Chondrocyte (in vitro differentiated cells): ENCODE measurements around the gene LGSN. TPM values are rescaled to one million over a fixed set of nuclear protein-coding genes. Genes with fewer than 3 reads are reported as not detected.

Source experiments
- DNase-seq: peaks from one replicate; pipeline ENCODE4 v3.0.0; 2021; ENCODE audit warnings: mixed read lengths, low spot score
- H3K27ac Mint-ChIP-seq: one replicate; pipeline ENCODE4 v1.8.0; 2021; ENCODE audit warnings: mild to moderate bottlenecking, moderate library complexity, mixed read lengths; ENCODE audit not compliant: unreplicated experiment
- H3K27me3 Mint-ChIP-seq: 2 replicates; pipeline ENCODE4 v1.8.0; 2021; ENCODE audit warnings: low read depth, mixed read lengths
- H3K36me3 Mint-ChIP-seq: 2 replicates; pipeline ENCODE4 v1.8.0; 2021; ENCODE audit warnings: low read depth, mixed read lengths
- H3K4me1 Mint-ChIP-seq: 2 replicates; pipeline ENCODE4 v1.8.0; 2021; ENCODE audit warnings: low read depth, mild to moderate bottlenecking, mixed read lengths
- H3K4me3 Mint-ChIP-seq: one replicate; pipeline ENCODE4 v1.8.0; 2021; ENCODE audit warnings: mild to moderate bottlenecking, moderate library complexity, mixed read lengths; ENCODE audit not compliant: unreplicated experiment
- H3K9me3 Mint-ChIP-seq: 2 replicates; pipeline ENCODE4 v1.8.0; 2021; ENCODE audit warnings: low read depth, mixed read lengths
- CTCF ChIP-seq: fragments of 200-600 bp; sonication (generic); IDR thresholded peaks from 2 replicates; pipeline ENCODE4 v1.5.0; 2021; ENCODE audit warnings: antibody characterized with exemption, mild to moderate bottlenecking, moderate library complexity
- total RNA-seq: library from RNA; stranded (reverse); gene quantifications from 3 replicates; pipeline ENCODE4 v1.2.1, GENCODE V29; 2021

Gene LGSN
- total RNA-seq, 1 donor from 2014 or later: 1.4 TPM

DNA sequence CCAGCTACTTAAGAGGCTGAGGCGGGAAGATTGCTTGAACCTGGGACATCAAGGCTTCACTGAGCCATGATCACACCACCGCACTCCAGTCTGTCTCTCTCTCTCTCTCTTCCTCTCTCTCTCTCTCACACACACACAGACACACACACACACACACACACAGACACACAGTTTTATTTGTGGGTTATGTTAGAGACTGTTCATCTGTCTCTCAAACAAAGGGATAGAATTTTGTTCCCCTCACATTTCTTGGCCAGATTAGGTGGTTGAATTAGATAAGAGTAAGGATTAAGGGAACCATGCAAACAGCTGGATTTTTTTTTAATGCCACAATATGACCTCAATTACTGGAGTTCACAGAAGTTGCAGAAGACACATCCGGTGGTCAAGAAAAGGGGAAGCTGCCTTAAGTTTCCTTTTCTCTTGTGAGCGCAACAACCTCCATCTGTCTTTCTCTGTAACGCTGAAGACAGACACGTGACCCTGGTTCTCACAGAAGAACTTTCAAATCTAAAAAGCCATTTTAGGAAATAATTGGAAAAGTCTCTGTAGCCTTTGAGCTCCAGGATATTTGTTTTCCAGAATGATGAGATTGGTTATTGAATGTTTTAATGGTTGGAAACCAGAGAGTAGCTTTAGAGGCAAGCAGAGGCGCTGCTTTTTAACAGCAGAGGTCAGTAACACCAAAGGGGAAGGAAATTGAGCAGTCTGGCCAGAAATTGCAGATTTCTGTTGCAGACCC lies 32.9 kb upstream of the LGSN start:
- Mint-ChIP-seq H3K9me3 (peaks cover 4% of the 10 kb centered on the region), H3K4me1 (peaks cover 17% of the 10 kb centered on the region), H3K27ac (no peak overlapping the region), H3K27me3 (no peaks in the 10 kb centered on the region), H3K36me3 (no peaks in the 10 kb centered on the region), H3K4me3 (no peak overlapping the region)
- TF ChIP-seq CTCF: peak; percentile 84
- DNase-seq: no peak

DNA sequence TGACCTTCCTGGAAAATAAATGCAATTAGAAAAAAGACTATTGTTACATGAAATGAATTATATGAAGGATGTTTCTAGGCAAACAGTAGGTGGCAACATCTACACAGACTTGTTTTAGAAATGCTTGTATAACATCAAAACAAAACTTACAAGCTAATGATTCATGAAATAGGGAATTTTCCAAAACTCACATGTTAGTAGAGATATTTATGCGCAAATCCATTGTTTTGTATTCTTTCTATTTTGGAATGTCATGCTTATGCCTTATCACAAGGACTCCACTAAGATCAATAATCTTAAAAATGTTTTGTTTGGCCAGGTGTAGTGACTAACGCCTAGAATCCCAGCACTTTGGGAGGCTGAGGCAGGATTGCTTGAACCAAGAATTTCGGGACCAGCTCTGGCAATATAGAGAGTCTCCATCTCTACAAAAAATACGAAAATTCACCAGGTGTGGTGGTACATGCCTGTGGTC lies 32.3 kb upstream of the LGSN start:
- H3K36me3 Mint-ChIP-seq: no peaks in the 10 kb centered on the region
- H3K9me3 Mint-ChIP-seq: peaks cover 4% of the 10 kb centered on the region
- H3K27ac Mint-ChIP-seq: no peak overlapping the region
- no peaks in the 10 kb centered on the region for H3K27me3 Mint-ChIP-seq
- H3K4me1 Mint-ChIP-seq: peaks cover 22% of the 10 kb centered on the region
- no peak overlapping the region for H3K4me3 Mint-ChIP-seq
- peak; percentile 80 for TF ChIP-seq CTCF
- no peak for DNase-seq

GRCh38 chr6:63349401-63349800 lies 29.6 kb upstream of the LGSN start:
- DNase-seq: no peak
- Mint-ChIP-seq H3K4me3 (no peak overlapping the region), H3K27ac (no peak overlapping the region), H3K27me3 (no peaks in the 10 kb centered on the region), H3K9me3 (peaks cover 2% of the 10 kb centered on the region), H3K36me3 (no peaks in the 10 kb centered on the region), H3K4me1 (peaks cover 22% of the 10 kb centered on the region)
- TF ChIP-seq CTCF: no peak

- H3K27me3 Mint-ChIP-seq: no peaks in the 10 kb centered on the region
Measured at GRCh38 chr6:63348836-63349235, 29.1 kb upstream of the LGSN start.

GRCh38 chr6:63347599-63347998 lies 27.8 kb upstream of the LGSN start:
- no peak for DNase-seq
- H3K4me1 Mint-ChIP-seq: peaks cover 16% of the 10 kb centered on the region
- no peak overlapping the region for H3K4me3 Mint-ChIP-seq
- peak overlapping the region; percentile 57 for H3K27ac Mint-ChIP-seq
- H3K36me3 Mint-ChIP-seq: peaks cover 2% of the 10 kb centered on the region
- TF ChIP-seq CTCF: no peak
- H3K9me3 Mint-ChIP-seq: peaks cover 2% of the 10 kb centered on the region
- no peaks in the 10 kb centered on the region for H3K27me3 Mint-ChIP-seq

More at GRCh38 chr6:63348836-63349235, 29.1 kb upstream of the LGSN start:
- no peak for TF ChIP-seq CTCF
- Mint-ChIP-seq H3K4me3 (no peak overlapping the region), H3K4me1 (peaks cover 22% of the 10 kb centered on the region), H3K36me3 (peaks cover 2% of the 10 kb centered on the region), H3K27ac (no peak overlapping the region), H3K9me3 (peaks cover 2% of the 10 kb centered on the region)
- no peak for DNase-seq
